HG03565 (cell line): ENCODE data around the gene FTCDNL1.

Experiments
- ATAC-seq: cut with Tn5 transposase; IDR thresholded peaks from one replicate; pipeline ENCODE4 v1.9.1; 2021; ENCODE audit warnings: mild to moderate bottlenecking, moderate library complexity; ENCODE audit not compliant: unreplicated experiment

Gene FTCDNL1

GRCh38 chr2:199792381-199792780 is 58.6 kb downstream of the FTCDNL1 start:
- no peak for ATAC-seq

GRCh38 chr2:199791326-199791725 is 59.7 kb downstream of the FTCDNL1 start:
- ATAC-seq, result no peak

- ATAC-seq, result no peak
Observed at GRCh38 chr2:199784512-199784911, 66.5 kb downstream of the FTCDNL1 start.

- no peak for ATAC-seq
Observed at GRCh38 chr2:199779589-199779988, 71.4 kb downstream of the FTCDNL1 start.

- ATAC-seq, result no peak
Observed at GRCh38 chr2:199778655-199779054, 72.3 kb downstream of the FTCDNL1 start.

GRCh38 chr2:199777916-199778315 is 73.1 kb downstream of the FTCDNL1 start:
- ATAC-seq, result no peak

GRCh38 chr2:199777315-199777714 is 73.7 kb downstream of the FTCDNL1 start:
- ATAC-seq, result no peak

GRCh38 chr2:199775267-199775666 is 75.7 kb downstream of the FTCDNL1 start:
- no peak for ATAC-seq

- ATAC-seq, result no peak
Observed at GRCh38 chr2:199772035-199772976, 78.7 kb downstream of the FTCDNL1 start.

- no peak for ATAC-seq
Observed at GRCh38 chr2:199770716-199771115, 80.3 kb downstream of the FTCDNL1 start.

GRCh38 chr2:199765646-199766045 is 85.3 kb downstream of the FTCDNL1 start:
- no peak for ATAC-seq

GRCh38 chr2:199764273-199764800 is 86.7 kb downstream of the FTCDNL1 start:
- no peak for ATAC-seq

- no peak for ATAC-seq
Observed at GRCh38 chr2:199762963-199763362, 88.0 kb downstream of the FTCDNL1 start.

GRCh38 chr2:199760574-199760973 is 90.4 kb downstream of the FTCDNL1 start:
- no peak for ATAC-seq

GRCh38 chr2:199757233-199757870 is 93.6 kb downstream of the FTCDNL1 start:
- ATAC-seq, result no peak

- no peak for ATAC-seq
Observed at GRCh38 chr2:199756743-199757142, 94.2 kb downstream of the FTCDNL1 start.

GRCh38 chr2:199756211-199756610 is 94.8 kb downstream of the FTCDNL1 start:
- no peak for ATAC-seq

GRCh38 chr2:199754766-199755165 is 96.2 kb downstream of the FTCDNL1 start:
- ATAC-seq, result no peak

GRCh38 chr2:199751492-199752120 is 99.4 kb downstream of the FTCDNL1 start:
- no peak for ATAC-seq

GRCh38 chr2:199749571-199749970 is 101.4 kb downstream of the FTCDNL1 start:
- no peak for ATAC-seq

GRCh38 chr2:199744724-199745123 is 106.3 kb downstream of the FTCDNL1 start:
- ATAC-seq, result no peak
